T47D (cell line): ENCODE data around the gene ZMIZ2.
"Not testable (repeated sequence)": the region's sequence is repeated elsewhere in the genome, so short reads cannot be mapped to it uniquely, and the experiment has no call there.

Experiments used
- DNase-seq, 2 experiments: peaks; one replicate each; pipeline versions ENCODE4 v3.0.0 to v3.0.0-alpha.2; 2011 to 2012; ENCODE audit warnings: low read depth in 1 of 2, low spot score in 1 of 2
- JUND ChIP-seq: IDR thresholded peaks from 2 replicates; pipeline ENCODE4 v1.6.1; 2012; ENCODE audit warnings: low read depth
- in situ Hi-C: cut with HindIII; loops from 2 replicates; pipeline ENCODE4 v1.10.0; 2016; ENCODE audit warnings: low sequenced_read_pairs, low pct_unique_long_range_greater_than_20kb

The ZMIZ2 gene

DNA sequence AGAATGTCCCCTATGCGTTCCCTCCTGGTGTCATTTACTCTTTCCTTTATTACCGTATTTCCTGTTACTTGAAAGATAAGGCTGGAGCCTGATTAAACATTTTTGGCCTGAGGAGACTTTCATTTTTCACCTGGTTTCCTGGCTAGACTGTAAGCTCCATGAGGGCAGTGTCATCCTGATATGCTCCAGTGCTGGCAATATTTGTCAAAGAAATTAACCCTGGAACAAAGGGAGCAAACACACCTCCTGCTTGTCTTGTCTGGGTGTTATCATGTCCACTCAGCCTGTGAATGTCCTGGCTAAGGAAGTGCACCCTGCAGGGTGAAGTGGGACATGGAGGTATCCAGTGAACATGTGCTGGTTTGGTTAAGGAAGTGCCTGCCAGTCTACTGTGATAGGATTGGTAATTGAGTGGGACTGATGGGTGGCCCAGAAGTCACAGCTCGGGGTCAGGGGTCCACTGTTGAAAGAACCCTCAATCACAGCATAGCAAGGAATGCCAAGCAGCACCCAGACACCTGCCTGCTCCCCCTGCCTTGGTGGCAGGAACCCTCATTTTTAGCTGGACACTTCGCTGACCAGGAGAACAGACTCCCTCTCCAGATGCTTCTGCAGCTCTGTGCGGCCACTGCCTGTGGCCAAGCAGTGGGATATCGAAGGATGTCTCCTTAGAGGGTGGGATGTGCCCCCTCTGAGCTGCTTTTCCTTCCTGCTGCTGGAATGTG, 26.9 kb downstream of the ZMIZ2 start:
- in situ Hi-C loops: no loop called here
- no peak for DNase-seq
- no peak for TF ChIP-seq JUND

- no peak for TF ChIP-seq JUND
- in situ Hi-C loops: no loop called here
- peak; percentile 60 to 79 for DNase-seq
Measured at GRCh38 chr7:44776211-44776610, 27.6 kb downstream of the ZMIZ2 start.

DNA sequence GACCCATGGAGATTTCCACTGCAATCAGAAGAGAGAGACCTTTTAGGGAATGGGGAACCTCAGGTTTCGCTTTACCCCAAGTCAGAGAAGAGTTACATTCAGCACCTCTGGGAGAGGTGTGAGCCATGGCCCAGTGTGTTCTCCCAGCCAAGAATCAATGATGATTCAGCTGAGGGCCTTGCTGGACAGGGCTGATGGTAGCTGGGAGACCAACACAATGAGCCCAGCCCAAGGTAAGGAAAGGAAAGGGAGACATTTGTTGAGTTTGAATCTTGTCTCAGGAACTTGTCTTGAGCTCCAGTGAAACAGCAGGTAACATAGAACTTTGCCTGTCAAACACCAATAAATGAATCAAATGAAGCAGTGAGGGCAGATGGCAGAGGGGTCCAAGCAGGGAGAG, 33.8 kb downstream of the ZMIZ2 start:
- no peak for DNase-seq
- in situ Hi-C loops: no loop called here
- TF ChIP-seq JUND: no peak

- no peak for DNase-seq
Measured at GRCh38 chr7:44783407-44783806, 34.8 kb downstream of the ZMIZ2 start.

GRCh38 chr7:44784364-44784763, 35.7 kb downstream of the ZMIZ2 start:
- TF ChIP-seq JUND: no peak
- in situ Hi-C loops: no loop called here
- DNase-seq: no peak

More at GRCh38 chr7:44783407-44783806, 34.8 kb downstream of the ZMIZ2 start:
- in situ Hi-C loops: no loop called here
- TF ChIP-seq JUND: no peak

- in situ Hi-C loops, DNase-seq: not testable (repeated sequence)
Measured at GRCh38 chr7:44785218-44785617, 36.6 kb downstream of the ZMIZ2 start.

DNA sequence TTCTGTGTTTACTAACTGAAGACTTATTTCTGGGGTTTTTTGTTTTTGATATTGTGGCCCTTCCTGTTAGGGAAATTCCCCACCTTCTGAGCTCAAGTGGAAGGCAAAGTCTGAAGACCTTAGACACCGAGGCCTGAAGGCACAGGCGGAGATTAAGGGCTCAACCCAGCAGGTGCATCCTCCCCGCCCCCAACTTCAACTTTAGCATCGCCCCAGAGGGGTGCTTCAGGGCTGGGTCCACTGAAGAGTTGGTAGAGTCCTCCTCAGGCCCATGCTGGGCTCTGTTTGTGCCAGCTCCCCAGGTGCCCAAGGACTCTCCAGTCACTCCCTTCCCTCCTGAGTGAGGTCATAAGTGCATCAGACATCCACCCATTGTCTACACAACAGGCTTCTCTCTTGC, 38.4 kb downstream of the ZMIZ2 start:
- in situ Hi-C loops: no loop called here
- DNase-seq: no peak
- no peak for TF ChIP-seq JUND

- TF ChIP-seq JUND: no peak
- in situ Hi-C loops: no loop called here
- DNase-seq: no peak
Measured at GRCh38 chr7:44787762-44788161, 39.1 kb downstream of the ZMIZ2 start.

DNA sequence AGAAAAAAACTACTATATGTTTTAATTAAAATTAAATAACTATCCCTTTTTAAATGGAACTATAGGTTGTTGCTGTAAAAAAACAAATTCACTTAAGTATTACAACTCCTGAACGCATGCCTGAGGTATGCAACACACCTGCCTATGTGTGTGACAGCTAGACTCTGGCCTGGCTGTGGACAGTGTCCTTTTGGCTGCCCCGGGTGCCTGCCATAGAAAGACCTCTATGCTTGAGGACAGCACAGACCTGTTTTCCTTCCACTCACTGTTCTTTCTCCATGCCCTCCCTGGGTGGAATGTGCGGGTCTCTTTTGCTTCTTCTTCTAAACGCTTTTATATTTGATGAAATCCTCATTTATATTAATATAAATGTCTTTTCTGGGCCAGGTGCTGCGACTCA, 41.3 kb downstream of the ZMIZ2 start:
- no peak for TF ChIP-seq JUND
- in situ Hi-C loops: no loop called here
- DNase-seq: no peak

- no peak for TF ChIP-seq JUND
- in situ Hi-C loops: no loop called here
- DNase-seq: no peak
Measured at GRCh38 chr7:44791278-44792219, 42.9 kb downstream of the ZMIZ2 start.

GRCh38 chr7:44793919-44794318, 45.3 kb downstream of the ZMIZ2 start:
- peak in 1 of 2 experiments; percentile 93 for DNase-seq
- in situ Hi-C loops: no loop called here
- TF ChIP-seq JUND: no peak

- in situ Hi-C loops: no loop called here
- DNase-seq: no peak
- no peak for TF ChIP-seq JUND
Measured at GRCh38 chr7:44794331-44794730, 45.7 kb downstream of the ZMIZ2 start.

- TF ChIP-seq JUND: no peak
- peak; percentile 60 to 84 for DNase-seq
- in situ Hi-C loops: no loop called here
Measured at GRCh38 chr7:44796034-44796503, 47.4 kb downstream of the ZMIZ2 start.
